C4-2B (cell line): ENCODE measurements around the gene C1QBP.
"Not testable (repeated sequence)": the region's sequence is repeated elsewhere in the genome, so short reads cannot be mapped to it uniquely, and the experiment has no call there.

Experiments used
- CTCF ChIP-seq: fragments of 450-650 bp; conservative IDR thresholded peaks from 2 replicates; pipeline ENCODE4 v1.5.1; 2017; ENCODE audit warnings: mild to moderate bottlenecking
- ZFX ChIP-seq: fragments of 450-650 bp; IDR thresholded peaks from 2 replicates; pipeline ENCODE4 v1.6.1; 2017

GRCh38 chr17:5431234-5431633, 7.7 kb downstream of the C1QBP start:
- TF ChIP-seq CTCF, result peak; percentile 23
- not testable (repeated sequence) for TF ChIP-seq ZFX
